Measurements from ENCODE around the gene TRIM3.

TRIM3 gene

DNA sequence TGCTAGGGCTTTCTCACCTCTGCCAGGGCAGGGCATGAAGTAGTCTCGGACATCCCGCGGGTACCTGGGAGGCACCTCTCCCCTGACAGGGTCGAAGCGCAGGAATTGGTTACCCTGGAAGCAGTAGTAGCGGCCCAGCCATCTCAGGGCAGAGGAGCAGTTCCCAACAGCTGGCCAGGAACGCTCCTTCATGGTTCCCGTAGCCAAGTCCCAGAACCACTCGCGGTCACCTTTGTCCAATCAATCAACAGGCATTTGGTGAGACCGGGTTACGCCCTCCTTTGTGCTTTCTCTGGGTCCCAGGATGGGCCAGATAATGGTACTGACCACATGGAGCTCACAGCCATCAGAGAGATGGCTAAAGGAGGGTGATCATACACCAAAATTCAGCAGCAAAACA is 36.3 kb downstream of the TRIM3 start:
- no peak for DNase-seq

DNA sequence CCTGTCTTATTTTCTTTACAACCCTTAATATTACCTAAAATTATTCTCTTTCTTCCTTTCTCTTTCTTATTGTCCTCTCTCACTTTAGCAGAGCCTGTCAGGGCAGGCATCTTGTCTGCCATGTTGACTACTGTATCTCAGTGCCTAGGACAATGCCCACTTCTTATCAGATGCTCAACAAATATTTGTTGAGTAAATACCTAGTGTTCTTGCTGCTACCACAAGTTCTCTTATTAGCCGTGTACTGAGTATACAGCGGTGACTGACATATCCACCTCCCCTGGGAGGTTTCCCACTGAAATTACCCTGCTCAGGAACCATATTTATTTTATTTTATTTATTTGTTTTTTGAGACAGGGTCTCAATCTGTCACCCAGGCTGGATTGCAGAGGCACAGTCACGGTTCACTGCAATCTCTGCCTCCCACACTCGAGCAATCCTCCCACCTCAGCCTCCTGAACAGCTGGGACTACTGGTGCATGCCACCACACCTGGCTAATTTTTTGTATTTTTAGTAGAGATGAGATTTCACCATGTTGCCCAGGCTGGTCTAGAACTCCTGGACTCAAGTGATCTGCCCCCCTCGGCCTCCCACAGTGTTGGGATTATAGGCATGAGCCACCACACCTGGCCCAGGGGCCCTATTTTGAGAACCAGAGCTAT is 39.6 kb downstream of the TRIM3 start:
- no peak for DNase-seq

DNA sequence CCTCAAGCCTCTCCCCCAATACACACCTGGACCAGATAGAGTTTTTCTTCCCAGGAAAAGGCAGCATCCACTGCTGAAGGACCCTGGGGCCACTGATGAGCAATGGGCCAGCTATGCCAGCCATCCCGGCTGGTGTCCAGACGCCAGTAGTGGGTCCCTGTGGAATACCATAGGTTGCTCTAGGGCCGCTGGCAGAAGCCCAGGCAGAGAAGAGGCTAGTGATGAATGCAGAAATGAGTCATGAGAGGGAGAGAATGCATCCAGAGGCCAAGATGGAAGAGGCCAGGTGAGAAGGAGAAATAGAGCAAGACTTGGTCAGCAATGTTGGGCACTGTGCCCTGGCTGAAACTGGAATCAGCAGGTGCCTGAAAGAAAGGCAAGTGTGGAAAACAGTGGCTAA is 41.9 kb downstream of the TRIM3 start:
- no peak for DNase-seq

DNA sequence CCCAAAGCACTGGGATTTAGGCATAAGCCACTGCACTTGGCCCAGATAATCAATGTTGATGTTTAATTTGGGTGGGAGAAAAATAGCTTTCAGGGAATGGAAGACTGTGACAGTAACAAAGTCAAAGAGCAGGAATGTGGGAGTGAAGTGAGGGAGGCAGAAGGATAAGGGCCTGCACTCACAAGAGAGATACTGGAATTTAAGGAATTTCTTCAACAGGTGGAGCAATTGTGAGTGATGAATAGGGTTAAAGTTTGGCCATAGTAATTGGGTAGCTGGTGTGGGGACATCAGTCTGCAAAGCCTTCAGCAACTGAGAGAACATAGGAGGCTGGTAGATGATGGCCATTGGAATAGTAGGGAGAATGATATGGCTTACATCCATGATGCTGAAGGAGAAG is 46.2 kb downstream of the TRIM3 start:
- no peak for DNase-seq

DNA sequence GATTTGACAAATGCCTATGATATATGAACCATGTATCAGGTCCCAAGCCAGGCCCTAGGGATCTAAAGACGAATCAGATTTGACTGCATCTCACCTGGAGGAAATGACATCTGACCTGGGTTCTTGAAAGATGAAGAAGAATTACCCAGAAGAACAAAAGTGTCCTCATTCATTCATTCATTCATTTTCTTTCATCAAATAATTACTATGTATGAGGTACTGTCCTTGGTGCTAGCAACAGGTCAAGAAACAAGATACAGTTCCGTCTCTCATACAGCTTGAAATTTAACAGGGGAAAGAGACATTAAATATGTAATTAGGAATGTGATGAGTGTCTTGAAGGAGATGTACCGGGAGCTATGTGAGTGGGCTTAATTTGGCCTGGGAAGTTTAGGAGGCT is 53.1 kb downstream of the TRIM3 start:
- no peak for DNase-seq

DNA sequence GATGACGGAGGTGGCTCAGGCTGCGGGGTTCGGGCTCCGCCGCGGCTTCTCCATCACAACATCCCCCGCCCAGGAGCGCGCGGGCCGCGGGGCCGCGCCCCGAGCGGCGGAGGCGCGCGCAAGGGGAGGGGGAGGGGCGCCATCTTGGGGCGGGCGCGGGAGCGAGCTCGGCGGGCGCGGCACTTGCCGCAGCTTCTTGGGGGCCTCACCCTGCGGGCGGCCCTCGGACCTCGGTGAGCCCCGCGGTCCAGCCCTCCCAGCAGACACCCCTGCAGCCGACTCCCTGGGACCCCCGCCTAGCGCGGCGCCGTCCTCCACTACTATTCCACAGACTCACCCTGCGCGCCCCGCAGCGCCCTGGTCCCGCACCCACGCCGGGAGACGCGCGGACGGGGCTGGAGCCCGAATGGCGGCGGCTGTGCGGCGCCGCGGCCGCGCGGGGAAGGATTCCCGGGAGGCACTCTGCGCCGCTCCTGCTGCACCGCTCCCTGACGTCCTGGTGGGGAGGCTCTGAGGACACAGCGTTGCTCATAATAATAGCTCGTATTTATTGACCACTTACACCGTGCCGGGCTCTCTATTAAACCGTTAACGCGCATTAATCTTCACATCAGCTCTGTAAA is 54.6 kb downstream of the TRIM3 start, which contains the start of gene APBB1:
Gene APBB1 (minus strand): TSS at position 86 of the 623 bp plus-strand sequence. CDS start 7,747 bp downstream, outside the sequence.
- DNase-seq: peak; percentile 59

DNA sequence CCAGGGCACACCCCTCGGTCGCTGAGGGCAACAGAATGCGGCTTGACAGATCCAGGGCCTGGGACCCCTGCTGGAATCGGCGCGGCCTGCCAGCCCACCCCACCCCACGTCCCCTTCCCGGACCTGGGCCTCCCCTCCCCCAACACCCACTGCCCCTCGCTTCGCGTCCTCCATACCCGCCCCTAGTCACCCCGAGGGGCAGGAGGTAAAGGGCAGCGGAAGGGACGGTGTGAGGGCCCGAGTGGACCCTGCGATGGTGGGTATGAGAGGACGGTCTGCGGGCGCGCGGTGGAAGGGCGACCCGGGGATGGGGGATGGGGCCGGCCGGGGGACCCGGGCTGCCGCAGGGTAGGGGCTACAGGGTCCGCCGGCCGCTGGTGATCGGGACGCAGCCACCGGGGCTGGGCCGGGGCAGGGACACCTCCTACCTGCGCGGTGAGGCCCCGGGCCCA is 55.2 kb downstream of the TRIM3 start:
- DNase-seq: no peak

DNA sequence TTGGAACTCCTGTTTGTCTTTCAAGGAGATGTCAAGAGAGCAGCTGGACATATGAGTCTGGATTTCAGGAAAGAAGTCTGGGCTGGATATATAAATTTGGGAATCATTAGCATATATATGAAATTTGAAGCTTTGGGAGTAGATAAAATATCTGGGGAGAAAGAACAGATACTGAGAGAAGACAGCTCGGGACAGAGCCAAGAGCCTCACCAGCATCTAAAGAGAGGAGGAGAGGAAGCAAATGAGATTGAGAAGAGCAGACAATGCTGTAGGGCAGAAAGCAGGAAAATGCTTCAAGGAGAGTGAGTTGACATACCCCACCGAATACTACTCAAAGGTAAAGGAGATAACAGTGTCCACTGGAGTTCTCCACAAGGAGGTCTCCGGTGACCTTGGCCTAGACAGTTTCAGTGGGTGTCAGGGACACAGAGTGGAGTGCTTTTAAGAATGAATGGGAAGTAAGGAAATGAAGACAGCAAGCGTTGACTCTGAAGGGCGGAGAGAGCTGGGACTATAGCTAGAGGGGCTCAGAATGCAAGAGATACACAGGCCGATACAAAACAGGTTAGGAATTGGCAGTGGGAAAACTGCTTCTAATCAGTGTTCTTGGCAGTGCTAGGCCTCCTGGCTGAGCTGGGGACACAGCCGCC is 55.7 kb downstream of the TRIM3 start:
- no peak for DNase-seq

DNA sequence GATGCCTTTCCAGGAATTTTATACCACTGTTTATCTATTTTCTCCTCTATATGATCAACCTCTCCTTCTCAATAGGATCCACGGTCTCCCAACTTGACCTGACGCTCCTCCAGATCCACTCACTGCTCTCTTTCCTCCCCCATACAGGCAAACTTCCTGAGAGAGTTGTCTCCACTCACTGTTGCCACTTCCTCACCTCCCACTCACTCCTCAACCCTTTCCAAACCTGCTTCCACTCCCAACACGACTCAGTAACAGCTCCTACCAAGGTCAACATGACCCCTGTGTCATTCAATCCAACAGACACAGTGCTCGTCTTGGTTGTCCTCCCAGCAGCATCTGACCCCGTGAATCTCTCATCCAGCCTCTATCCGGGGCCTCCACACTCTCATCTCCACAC is 57.9 kb downstream of the TRIM3 start:
- DNase-seq: no peak

DNA sequence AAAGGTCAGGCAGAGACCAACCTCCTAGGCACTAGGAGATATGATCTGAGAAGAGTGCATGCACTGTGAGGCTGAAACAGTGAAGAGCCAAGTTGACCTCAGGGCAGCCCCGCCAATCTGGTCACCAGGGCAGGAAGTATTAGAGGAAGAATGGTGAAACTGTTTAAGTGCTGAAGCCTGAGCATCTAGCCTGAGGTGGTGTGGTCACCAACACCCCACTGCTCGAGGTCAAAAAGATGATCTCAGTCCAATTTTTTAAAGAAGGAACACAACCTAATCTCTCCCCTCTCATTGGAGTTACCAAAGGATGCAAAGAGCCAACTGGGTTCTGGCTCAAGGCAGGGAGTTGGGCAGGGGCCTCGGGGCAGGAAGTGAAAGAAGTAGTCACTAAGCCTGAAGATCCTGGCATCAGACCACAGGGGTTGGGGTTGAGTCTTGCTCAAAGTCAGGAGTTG is 58.8 kb downstream of the TRIM3 start:
- DNase-seq: no peak

DNA sequence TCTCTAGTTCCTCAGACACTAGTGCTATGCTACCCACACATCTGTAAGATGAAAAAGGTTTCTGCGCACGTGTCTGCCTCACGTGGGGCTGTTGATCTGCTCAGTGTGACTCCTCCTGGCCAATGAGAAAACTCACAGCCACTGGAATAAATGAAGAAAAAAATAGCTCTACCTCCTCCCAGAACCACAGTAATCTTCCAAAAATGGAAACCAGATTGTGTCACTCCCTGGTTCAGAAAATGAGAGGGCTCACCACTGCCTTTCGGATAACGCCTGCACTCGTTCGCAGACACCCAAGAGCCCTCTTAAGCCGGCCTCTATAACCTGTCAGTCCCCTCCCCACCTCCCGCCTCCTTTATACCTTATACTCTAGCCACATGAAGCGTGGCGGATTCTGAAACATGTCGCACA is 59.9 kb downstream of the TRIM3 start:
- no peak for DNase-seq

DNA sequence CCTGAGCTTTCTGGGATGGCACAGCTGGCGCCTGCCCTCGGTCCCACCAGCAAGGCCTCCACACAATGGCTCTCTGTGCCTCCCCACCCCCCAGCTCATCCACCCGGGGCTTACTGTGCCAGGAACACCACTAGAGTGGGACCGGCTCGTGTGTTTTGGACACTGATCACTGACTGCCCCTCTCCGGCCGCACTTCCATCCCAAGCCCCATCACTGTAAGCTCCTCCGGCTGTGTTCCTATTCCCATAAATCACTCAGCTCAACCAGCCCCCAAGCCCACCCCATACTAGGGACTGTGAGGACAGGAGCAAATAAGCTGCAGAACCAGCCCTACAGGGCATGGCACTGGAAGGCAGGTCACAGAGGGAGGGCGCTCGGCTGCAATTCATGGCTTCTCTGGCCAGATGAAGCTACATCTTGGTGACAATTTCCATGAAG is 62.1 kb downstream of the TRIM3 start:
- no peak for DNase-seq

DNA sequence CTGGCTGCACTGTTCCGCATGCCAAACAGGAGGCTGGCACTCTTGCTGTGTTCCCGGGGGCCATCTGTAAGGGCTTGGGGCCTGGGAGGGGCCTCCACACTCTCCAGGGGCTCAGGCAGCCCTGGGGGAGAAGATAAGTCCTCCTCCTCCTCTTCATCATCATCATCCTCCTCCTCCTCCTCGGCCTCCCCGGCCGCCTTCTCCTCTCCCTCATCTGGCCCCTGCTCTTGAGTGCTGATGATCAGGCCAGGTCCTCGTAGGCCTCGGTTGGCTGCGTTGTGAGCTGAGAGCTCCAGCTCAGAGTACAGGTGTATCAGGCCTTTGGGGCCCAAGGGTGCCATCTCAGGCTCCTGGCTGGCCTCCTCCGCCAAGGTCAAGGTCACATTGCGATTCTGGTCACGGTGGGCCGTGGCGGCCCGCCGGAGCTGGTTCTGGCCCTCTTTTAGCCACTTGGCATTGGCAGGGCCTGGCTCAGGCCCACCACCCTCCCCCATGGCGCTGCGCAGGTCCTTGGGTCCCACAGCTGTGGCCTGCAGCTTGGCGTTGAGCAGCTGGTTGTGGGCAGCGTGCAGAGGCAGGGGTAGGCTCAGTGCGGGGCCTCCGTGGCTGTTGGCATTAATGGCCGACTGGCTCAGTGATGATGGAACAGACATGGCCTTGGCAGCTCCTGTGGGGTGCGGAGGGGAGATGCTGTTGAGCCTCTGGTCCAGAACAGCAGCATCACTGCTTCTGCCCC is 62.9 kb downstream of the TRIM3 start:
- no peak for DNase-seq

DNA sequence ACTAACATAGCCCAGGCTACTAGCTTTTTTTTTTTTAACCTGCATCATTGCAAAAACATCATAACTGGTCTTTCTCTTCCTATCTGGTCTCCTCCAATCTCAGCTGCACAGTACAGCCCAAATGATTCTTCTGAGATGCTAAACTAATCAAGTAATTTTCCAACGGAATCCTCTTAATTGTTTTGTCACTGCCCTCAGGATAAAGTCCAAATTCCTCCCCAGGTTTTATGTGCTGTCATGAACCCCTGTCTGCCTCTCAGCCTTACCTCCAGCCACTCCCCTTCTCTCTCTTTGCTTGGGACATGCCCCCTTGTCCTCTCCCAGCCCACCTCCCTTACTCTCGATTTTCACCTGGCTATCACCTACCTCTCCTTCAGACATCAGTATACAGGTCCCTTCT is 67.4 kb downstream of the TRIM3 start:
- DNase-seq: no peak

DNA sequence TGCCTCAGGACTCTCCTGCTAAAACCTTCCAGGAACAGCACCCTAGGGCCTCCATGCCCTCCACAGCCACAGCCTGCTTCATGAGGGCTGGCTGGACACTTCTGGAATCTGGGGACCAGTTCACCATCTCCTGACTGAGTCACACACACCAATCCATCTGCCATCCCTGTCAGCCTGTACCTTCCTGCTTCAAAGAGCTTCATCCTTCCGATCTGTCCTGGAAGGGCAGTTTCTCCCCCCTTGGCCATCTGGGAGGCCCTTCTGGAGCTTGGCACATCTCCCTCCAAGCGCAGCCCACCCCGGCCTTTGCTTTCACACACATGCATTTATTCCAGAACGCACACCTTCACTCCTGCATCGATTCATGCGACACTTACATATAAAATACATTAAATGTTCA is 67.9 kb downstream of the TRIM3 start:
- DNase-seq: no peak

DNA sequence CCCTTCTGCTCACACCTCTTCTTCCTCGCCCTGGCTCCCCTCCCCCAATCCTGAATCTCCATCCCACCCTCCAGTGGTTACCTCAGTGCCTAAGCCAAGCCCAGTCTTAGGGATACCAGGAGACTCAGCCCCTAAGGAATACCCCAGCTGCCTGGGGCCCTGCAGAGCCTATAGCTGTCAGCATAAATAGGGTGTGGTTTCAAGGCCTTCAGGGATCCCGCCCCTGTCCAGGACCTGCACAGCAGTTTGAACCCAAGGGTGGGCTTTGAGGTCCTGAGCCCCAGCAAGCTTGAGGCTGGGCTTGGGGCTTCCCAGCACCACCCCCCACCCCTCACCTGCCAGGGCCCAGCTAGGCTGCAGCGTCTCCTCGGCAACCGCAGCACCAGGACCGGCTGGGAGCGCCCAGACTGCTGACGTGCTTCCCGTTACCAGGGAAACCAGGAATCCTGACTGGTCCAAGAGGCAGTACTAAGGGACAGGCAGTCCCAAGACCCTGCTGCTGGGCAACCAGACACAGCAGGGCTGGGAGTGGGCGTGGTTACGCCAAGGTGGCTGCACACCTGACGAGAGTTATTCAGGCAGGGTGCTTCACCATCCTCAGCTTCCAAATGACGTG is 68.6 kb downstream of the TRIM3 start:
- peak; percentile 91 for DNase-seq

DNA sequence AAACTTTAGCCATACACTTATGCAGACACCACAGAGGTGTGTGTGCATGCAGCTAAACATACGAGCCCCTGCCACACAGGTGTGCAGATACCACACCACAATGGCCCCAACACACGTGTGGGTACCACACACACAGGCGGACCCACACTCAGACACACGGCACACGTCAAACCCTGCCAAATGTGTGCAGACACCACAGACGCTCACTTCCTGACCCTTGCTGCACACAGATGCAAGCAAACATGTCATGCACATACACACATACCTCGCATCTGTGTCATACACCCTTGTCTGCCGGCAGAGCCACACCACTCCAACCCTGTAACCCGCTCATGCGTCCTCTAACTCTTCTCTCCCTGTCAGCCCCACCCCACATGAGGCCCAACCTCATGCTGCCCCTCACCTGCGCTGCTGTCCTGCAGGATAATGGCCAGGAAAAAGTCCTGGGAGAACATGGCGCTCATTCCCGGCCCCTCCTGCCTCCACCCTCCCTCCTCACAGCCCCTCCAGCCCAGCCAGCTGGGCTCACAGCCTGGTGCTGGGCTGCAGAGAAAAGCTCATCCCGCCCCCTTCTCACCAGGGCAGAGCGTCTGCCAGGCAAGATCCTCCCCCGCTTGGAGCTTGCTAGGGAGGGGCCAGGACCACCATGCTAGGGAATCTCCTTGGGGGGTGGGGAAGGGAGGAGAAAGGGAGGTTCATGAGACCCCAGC is 69.2 kb downstream of the TRIM3 start:
- DNase-seq: peak; percentile 14

DNA sequence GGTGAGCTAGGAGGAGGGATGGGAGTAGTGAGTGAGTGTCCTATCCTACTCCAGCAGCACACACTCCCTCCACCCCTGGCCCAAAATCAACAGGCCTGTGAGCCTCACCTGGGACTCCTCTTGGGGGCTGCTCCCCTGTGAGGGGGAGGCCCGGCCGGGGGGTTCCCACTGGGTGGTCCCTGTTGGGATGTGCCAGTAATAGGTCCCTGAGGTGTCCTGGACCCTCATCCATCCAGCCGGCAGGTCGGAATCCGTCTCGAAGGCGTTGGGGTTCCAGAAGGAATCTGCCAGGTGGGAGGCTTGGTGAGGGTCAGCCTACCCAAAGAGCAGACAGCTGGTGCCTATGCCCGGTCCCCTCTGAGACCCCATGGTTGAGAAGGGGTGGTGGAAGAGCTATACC is 70.2 kb downstream of the TRIM3 start:
- no peak for DNase-seq

DNA sequence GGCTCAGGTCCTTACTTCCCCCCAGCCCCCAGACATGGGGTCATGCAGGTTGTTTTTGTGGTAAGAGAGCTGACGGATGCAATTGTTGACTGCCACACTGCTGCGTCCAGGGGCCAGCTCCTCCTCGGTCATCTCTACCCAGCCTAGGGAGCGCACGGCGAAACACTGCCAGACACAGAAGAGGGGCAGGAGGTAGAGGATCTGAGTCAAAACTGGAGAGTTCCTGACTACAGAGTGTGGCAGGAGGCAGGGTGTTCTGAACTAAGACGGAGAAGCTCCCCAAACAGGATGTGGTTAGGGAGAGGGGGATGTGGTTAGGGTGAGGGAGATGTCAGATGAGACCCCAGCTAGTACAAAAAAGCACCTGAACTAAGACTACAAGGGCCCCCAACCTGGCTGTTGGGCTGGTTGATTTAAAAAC is 71.2 kb downstream of the TRIM3 start:
- DNase-seq: no peak

DNA sequence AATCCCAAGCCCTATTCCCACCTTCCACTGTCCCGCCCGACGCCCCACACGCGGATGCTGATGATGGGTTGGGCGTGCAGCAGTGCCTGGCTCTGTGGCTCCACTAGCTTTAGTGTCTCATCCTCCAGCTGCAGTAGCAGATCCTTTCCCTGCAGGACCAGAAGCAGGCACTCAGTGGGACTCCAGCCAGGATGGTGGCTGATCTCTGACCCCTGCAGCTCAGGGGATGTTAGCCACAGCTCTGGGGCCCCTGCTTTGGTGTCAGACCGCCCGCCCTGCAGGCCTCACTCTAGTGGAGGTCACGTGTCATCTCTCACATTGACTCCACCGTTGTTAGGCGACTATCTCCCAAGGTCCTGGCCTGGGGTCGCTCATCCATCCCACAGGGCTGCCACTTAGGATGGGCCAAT is 71.7 kb downstream of the TRIM3 start:
- DNase-seq: no peak

DNA sequence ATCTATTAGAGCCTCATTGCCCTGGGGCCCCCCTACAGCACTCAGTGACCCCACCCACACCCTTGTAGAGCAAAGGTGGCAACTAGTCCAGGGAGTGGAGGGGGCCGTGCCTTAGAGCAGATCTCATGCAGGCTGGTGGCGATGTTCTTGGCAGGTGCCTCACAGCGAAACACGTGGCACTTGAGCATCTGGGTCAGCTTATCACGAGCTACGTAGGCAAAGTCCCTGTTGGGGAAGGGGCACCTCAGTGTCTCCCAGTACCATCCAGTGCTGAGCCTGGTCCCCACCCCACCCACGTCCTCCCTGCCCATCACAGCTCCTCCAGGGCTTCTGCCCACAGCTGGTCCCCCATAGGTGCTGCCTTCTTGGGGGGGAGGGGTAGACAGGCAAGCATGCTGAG is 72.3 kb downstream of the TRIM3 start:
- DNase-seq: no peak
